ENCODE data around the gene LGALS3.
"Not testable (repeated sequence)": the region's sequence is repeated elsewhere in the genome, so short reads cannot be mapped to it uniquely, and the experiment has no call there.

The LGALS3 gene

GRCh38 chr14:55129086-55129427 lies at the start of gene LGALS3:
Gene LGALS3 (plus strand): TSS chr14:55129252. CDS start chr14:55137374, 8,122 bp downstream.
- peak; percentile 9 for DNase-seq (ENCODE audit: low spot score)

GRCh38 chr14:55079961-55080360 lies 49.1 kb upstream of the LGALS3 start:
- not testable (repeated sequence) for DNase-seq (ENCODE audit: low spot score)

GRCh38 chr14:55084401-55085059 lies 44.5 kb upstream of the LGALS3 start:
- no peak for DNase-seq (ENCODE audit: low spot score)

GRCh38 chr14:55085060-55085660 lies 43.9 kb upstream of the LGALS3 start:
- no peak for DNase-seq (ENCODE audit: low spot score)

- DNase-seq (ENCODE audit: low spot score), result no peak
Observed at GRCh38 chr14:55086938-55087337, 42.1 kb upstream of the LGALS3 start.

GRCh38 chr14:55088356-55088755 lies 40.7 kb upstream of the LGALS3 start:
- no peak for DNase-seq (ENCODE audit: low spot score)

- DNase-seq (ENCODE audit: low spot score), result no peak
Observed at GRCh38 chr14:55092341-55092740, 36.7 kb upstream of the LGALS3 start.

- DNase-seq (ENCODE audit: low spot score), result no peak
Observed at GRCh38 chr14:55094292-55095157, 34.5 kb upstream of the LGALS3 start.

- DNase-seq (ENCODE audit: low spot score), result peak; percentile 52
Observed at GRCh38 chr14:55097881-55098560, 31.0 kb upstream of the LGALS3 start.

- no peak for DNase-seq (ENCODE audit: low spot score)
Observed at GRCh38 chr14:55098561-55098898, 30.5 kb upstream of the LGALS3 start.

- DNase-seq (ENCODE audit: low spot score), result no peak
Observed at GRCh38 chr14:55099756-55100155, 29.3 kb upstream of the LGALS3 start.

- DNase-seq (ENCODE audit: low spot score), result no peak
Observed at GRCh38 chr14:55101698-55102097, 27.4 kb upstream of the LGALS3 start.

GRCh38 chr14:55102141-55102621 lies 26.9 kb upstream of the LGALS3 start:
- DNase-seq (ENCODE audit: low spot score), result peak; percentile 71

- DNase-seq (ENCODE audit: low spot score), result peak; percentile 75
Observed at GRCh38 chr14:55103005-55103640, 25.9 kb upstream of the LGALS3 start.

- DNase-seq (ENCODE audit: low spot score), result no peak
Observed at GRCh38 chr14:55103971-55104954, 24.8 kb upstream of the LGALS3 start.

- no peak for DNase-seq (ENCODE audit: low spot score)
Observed at GRCh38 chr14:55105991-55106390, 23.1 kb upstream of the LGALS3 start.

- DNase-seq (ENCODE audit: low spot score), result peak; percentile 65
Observed at GRCh38 chr14:55107766-55108554, 21.1 kb upstream of the LGALS3 start.

- no peak for DNase-seq (ENCODE audit: low spot score)
Observed at GRCh38 chr14:55109836-55110235, 19.2 kb upstream of the LGALS3 start.

- DNase-seq (ENCODE audit: low spot score), result no peak
Observed at GRCh38 chr14:55111122-55111708, 17.8 kb upstream of the LGALS3 start.
